Left forelimb (tissue), 1 donor: ENCODE measurements around the gene ARHGAP26.

Experiments
- DNase-seq: peaks from one replicate; pipeline ENCODE4 v3.0.0-alpha.2; 2018; ENCODE audit warnings: low spot score

The ARHGAP26 gene

DNA sequence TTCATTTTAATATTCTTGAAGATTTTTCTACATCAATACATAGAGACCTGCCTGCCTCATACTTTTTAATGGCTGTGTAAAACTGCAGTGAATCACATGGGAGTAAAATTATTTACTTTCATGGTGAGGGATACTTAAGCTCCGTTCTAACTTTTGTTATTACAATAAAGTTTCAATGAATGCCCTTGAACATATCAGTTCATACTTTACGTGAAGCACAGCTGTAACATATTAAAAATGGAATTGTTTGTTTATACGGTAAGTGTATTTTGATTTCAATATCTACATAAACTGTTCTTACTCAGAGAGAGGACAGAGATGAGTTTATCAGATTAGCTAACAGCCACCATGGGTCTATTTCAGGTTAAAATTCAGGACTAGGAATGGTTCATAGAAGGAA, 478.2 kb downstream of the ARHGAP26 start:
- DNase-seq = no peak

DNA sequence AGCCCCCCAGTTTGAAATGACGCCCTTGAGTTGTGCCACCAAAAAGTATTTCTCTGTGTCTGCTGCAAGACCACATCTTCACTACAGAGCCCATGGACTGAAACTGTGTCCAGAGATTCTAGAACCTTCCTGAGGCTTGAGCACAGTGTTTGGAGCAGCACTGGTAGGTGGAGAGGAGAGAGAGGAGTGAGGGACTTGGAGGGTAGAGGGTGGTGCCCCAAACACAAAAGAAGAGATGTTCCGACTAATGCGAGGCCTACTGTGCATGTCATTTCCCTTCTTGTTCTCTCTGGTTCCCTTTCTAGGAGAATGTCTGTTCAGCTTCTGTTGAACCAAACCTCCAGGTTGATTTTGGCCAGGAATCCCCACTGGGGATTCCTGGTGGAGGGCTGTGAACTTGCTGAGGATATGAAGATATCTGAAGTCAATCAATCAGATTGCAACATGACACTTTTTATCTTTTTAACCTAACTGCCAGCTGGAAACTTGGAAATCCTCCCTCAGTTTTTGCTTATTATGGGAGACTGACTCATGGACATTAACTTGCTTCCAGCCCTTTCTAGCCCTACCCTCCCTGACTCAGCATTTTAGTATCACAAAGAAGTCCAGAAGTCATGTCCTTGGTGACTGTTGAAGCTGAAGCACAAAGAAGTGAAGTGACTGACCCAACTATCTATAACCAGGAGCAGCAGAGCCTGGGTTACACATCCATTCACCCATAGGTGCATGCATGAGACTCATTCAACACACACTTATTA, 478.8 kb downstream of the ARHGAP26 start:
- no peak for DNase-seq

DNA sequence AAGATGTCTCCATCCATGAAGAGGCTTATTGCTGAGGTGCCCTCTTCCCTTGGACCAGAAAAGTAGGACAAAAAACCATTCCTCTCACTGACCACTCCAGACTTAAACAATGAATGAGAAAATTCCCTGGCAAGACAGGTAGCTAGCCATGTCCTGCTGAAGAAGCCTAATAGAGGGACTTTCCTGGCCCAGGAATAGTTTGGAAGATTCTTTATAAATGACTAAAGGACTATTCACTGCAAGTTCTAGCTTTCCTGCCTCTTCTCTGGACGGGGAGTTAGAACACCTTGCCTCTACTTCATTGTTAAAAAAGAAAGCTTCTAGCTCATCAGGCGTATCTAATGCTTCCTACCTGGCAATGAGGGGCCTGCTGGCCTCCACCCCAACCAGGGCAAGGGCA, 479.7 kb downstream of the ARHGAP26 start:
- no peak for DNase-seq

DNA sequence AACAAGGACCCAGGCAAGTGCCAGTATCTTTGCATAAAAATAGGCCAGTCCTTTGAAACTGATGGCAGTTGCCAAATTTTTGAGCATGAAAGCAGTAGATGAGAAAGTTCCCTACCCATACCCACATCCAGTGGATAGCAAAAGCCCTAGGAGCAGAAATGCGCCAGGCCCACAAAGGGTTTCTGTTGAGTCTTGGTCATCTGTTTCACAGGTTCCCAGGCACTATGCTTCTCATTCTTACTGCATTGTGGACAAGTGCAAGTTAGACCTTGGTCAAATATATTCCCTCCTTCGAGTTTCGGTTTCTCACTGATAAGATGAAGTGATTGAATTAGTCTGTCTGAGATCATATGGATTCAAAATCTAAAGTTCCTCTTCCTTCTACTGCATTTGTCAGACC, 481.0 kb downstream of the ARHGAP26 start:
- DNase-seq = no peak

- no peak for DNase-seq
These were observed 481.8 kb downstream of the ARHGAP26 start for GRCh38 chr5:143251946-143252345.

DNA sequence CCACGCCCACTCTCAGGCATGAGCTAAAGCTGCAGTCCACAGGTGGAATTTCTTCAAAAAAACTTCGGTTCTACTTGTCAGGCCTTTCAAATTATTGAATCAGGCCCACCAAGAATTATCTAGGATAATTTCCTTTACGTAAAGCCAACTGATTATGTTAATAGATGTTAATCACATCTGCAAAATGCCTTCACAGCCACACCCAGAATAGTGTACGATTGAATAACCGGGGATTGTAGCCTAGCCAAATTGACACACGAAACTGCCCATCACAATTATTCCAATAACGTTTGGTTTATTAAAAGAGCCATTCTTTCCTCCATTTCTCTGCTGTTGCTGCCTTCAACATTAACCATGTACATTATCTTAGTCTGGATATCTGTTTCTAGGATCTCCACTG, 484.6 kb downstream of the ARHGAP26 start:
- no peak for DNase-seq

DNA sequence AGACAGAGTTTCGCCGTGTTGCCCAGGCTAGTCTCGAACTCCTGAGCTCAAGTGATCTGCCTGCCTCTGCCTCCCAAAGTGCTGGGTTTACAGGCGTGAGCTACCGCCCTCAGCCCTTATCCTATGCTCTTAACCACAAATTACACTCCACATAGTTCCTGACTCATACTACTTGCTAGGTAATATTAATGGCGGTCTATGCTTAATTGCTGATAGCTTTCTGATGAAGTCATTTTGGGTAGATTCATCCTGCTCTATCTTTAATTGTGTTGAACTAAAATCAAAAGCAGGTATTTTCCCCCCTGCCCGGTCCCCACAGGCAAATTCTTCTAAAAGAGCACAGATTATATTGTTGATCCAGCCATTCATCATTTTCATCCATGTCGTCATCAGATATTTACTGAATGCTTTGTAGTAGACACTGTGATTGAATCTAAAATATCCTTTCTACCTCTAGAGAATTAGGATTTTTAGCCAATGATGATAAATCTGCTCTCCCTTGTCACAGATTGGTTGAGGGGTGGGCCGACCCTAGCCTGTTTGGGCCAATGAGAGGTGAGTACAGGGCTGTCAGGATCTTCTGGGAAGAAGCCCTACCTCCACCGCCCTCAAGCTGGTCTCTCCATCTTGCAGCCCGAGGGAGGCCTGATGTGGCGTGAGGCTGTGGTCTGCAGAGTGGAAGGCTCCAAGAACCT, 488.5 kb downstream of the ARHGAP26 start:
- no peak for DNase-seq

DNA sequence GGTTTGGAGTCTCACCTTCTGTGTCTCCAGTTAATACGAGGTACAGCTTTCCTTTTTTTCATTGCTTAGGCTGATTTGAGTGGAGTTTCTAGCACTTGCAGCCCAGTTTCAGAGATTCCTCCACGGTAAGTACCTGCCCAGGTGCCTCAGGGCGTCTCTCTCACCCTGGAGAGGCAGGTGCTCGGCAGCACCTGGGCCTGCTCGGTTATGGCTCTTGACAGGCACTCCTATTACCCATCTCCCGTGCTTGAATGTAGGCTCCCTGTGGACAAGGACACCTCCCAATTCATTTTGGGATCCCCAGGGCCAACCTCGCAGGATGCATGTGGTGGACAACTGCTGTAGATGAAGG, 489.1 kb downstream of the ARHGAP26 start:
- DNase-seq = no peak

- no peak for DNase-seq
These were observed 491.7 kb downstream of the ARHGAP26 start for GRCh38 chr5:143261748-143262392.

GRCh38 chr5:143262393-143263174, 492.4 kb downstream of the ARHGAP26 start:
- DNase-seq = no peak

- DNase-seq = no peak
These were observed 493.2 kb downstream of the ARHGAP26 start for GRCh38 chr5:143263272-143263810.

- no peak for DNase-seq
These were observed 495.8 kb downstream of the ARHGAP26 start for GRCh38 chr5:143265995-143266394.

DNA sequence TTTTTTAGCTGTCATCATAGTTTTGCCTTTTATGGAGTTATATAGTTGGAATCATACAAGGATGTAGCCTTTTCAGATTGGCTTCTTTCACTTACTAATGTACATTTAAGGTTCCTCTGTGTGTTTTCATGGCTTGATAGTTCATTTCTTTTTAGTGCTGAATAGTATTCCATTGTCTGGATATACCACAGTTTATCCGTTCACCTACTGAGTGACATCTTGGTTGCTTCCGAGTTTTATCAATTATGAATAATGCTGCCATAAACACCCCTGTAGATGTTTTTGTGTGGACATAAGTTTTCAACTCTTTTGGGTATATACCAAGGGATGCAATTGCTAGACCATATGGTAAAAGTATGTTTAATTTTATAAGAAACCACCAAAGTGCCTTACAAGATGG, 497.0 kb downstream of the ARHGAP26 start:
- no peak for DNase-seq

DNA sequence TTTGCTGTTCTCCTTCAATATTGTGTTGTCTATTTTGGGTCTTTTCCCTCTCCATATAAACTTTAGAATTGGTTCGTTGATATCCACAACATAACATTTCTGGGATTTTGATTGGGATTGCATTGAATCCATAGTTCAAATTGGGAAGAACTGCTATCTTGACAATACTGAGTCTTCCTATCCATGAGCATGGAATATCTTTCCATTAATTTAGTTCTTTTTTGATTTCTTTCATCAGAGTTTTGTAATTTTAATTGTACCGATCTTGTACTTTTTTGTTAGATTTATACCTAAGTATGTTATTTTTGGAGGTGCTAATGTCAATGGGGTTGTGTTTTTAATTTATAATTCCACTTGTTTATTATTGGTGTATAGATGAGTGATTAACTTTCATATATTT, 498.2 kb downstream of the ARHGAP26 start:
- no peak for DNase-seq

- DNase-seq = no peak
These were observed 501.3 kb downstream of the ARHGAP26 start for GRCh38 chr5:143271431-143271830.

DNA sequence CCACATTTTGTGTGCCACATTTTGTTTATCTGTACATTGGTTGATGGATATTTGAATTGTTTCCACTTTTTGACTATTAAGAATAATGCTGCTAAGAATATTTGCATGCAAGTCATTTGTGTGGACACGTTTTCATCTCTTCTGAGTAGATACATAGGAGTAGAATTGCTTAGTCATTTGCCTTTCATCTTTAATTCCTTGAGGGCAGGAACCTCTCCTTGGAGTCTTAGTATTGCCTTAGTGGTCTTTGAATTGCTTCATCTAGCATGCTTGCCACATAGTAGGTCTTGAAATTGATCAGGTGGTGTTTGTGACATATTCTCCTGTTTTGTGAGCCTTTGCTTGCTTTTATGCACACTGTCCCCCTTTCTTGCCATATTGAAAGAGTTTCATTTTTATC, 504.8 kb downstream of the ARHGAP26 start:
- DNase-seq = no peak

DNA sequence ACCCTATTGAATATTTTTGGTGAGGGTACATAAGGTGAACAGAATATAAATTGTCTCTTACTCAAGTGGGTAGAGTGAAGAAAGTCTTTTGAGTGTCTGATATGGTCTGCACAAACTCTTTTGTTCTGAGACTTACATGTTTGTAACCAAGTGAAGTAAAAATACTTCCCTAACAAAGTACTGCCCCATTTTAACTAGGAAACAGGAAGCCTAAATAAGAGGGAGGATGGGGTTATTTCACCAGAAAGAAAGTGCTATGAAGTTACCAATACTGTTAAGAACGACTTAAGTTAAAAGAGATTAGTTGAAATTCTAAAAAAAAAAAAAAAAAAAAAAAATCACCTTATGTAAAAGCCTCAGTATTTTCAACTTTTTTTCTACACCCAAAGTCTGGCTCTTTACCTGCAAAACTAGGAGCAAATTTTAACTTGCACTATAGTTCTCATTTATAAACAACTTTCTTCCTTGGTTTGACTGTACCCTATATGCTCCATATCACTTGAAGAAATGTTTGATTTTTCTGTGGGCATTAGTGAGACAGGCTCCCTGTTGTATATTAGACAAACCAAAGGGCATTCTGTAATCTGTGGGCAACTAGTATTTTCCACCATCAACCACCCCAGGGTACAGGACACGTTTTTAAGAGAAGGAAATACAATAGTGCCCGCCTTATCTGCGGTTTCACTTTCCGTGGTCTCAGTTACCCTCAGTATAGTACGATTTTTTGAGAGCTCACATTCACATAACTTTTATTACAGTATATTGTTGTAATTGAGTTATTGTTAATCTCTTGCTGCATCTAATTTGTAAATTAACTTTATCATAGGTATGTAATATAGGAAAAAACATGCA, 505.6 kb downstream of the ARHGAP26 start:
- no peak for DNase-seq

GRCh38 chr5:143277536-143277935, 507.4 kb downstream of the ARHGAP26 start:
- no peak for DNase-seq
